Neural cell (in vitro differentiated cells): ENCODE measurements around the gene TMCC1.

Experiments
- CTCF ChIP-seq: fragments of 450-650 bp; IDR thresholded peaks from 2 replicates; pipeline ENCODE4 v1.5.1; 2014; ENCODE audit warnings: antibody characterized with exemption, mild to moderate bottlenecking, moderate library complexity; ENCODE audit not compliant: poor library complexity, severe bottlenecking
- EP300 ChIP-seq: fragments of 450-650 bp; conservative IDR thresholded peaks from 2 replicates; pipeline ENCODE4 v1.6.1; 2014; ENCODE audit warnings: antibody characterized with exemption, mild to moderate bottlenecking, moderate library complexity; ENCODE audit not compliant: poor library complexity, severe bottlenecking
- EZH2 ChIP-seq: fragments of 200-600, 300-800 bp; shearing (Covaris generic), sonication (generic); IDR thresholded peaks from 2 replicates; pipeline ENCODE4 v1.6.1; 2014; ENCODE audit warnings: antibody characterized with exemption, low read length, borderline replicate concordance, mild to moderate bottlenecking; ENCODE audit not compliant: insufficient read depth, poor library complexity, severe bottlenecking
- MXI1 ChIP-seq: fragments of 450-650 bp; conservative IDR thresholded peaks from 2 replicates; pipeline ENCODE4 v1.6.1; 2014; ENCODE audit warnings: antibody characterized with exemption, mild to moderate bottlenecking; ENCODE audit not compliant: poor library complexity, severe bottlenecking
- POLR2AphosphoS5 ChIP-seq: IDR thresholded peaks from 2 replicates; pipeline ENCODE4 v1.6.1; 2012
- RAD21 ChIP-seq: fragments of 450-650 bp; conservative IDR thresholded peaks from 2 replicates; pipeline ENCODE4 v1.6.1; 2014; ENCODE audit warnings: antibody characterized with exemption, mild to moderate bottlenecking, moderate library complexity
- REST ChIP-seq: IDR thresholded peaks from 2 replicates; pipeline ENCODE4 v1.6.1; 2012; ENCODE audit warnings: borderline replicate concordance
- SMC3 ChIP-seq: fragments of 450-650 bp; conservative IDR thresholded peaks from 2 replicates; pipeline ENCODE4 v1.6.1; 2014; ENCODE audit warnings: antibody characterized with exemption, mild to moderate bottlenecking, moderate library complexity; ENCODE audit not compliant: poor library complexity
- TAF1 ChIP-seq: IDR thresholded peaks from 2 replicates; pipeline ENCODE4 v1.6.1; 2012; ENCODE audit warnings: low read depth

GRCh38 chr3:129656659-129657247 lies 236.8 kb downstream of the TMCC1 start:
- TF ChIP-seq REST (no peak), EP300 (no peak), POLR2AphosphoS5 (no peak), CTCF (no peak), MXI1 (no peak), RAD21 (no peak), EZH2 (no peak), TAF1 (no peak), SMC3 (no peak)
